GM12892 (cell line): ENCODE data around the gene AGAP9.
"Not testable (repeated sequence)": the region's sequence is repeated elsewhere in the genome, so short reads cannot be mapped to it uniquely, and the experiment has no call there.

ENCODE experiments used
- POLR2A ChIP-seq: IDR thresholded peaks from 2 replicates; pipeline ENCODE4 v1.6.1; 2011; ENCODE audit warnings: low read depth, low read length, control low read depth
- POLR2AphosphoS5 ChIP-seq: IDR thresholded peaks from 2 replicates; pipeline ENCODE4 v1.6.1; 2011; ENCODE audit warnings: low read depth, low read length, control low read depth

- TF ChIP-seq POLR2A, POLR2AphosphoS5: not testable (repeated sequence)
These were observed 38.7 kb downstream of the AGAP9 start for GRCh38 chr10:47484786-47485185.
